ENCODE results near the gene ATP2C2.

ATP2C2 gene

DNA sequence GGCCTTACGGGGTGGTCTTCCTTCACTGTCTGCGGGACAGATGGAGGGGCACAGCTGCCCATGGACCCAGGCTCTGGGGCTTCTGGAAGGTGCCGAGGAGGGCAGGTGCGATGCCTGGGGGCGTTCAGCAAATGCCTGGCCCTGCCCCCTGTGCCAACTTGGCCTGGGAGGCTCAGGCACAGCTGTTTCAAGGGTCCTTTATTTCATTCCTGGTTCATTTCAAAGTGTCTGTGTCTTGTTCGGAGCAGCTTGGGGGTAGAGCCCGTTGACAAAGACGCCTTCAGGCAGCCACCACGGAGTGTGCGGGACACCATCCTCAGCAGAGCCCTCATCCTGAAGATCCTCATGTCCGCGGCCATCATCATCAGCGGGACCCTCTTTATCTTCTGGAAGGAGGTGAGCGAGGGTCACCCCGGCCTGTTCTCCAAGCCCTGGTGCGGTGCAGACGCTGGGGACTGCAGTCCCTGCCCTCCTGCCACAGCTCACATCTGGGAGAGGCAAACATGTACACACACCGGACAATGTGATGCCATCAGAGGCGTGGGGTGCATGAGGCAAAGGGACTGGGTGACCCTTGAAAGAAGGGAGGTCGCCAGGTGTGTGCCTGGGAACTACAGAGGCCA, 92.2 kb downstream of the ATP2C2 start:
- ChIA-PET CTCF (no interaction called here), POLR2A (no interaction called here)
- TF ChIP-seq FOXA1 (IDR thresholded peaks at IDR 0.05) (no peak), BHLHE40 (IDR thresholded peaks at IDR 0.05; ENCODE audit: borderline replicate concordance) (no peak), LEF1 (IDR thresholded peaks at IDR 0.05; ENCODE audit: borderline replicate concordance) (no peak), CTBP1 (IDR thresholded peaks at IDR 0.05; ENCODE audit: borderline replicate concordance) (no peak), L3MBTL2 (conservative IDR thresholded peaks at IDR 0.05) (no peak), FOXM1 (IDR thresholded peaks at IDR 0.05; ENCODE audit: borderline replicate concordance) (no peak), ARNT (IDR thresholded peaks at IDR 0.05) (no peak)
- DNase-seq (ENCODE audit: extremely low spot score), result no peak

GRCh38 chr16:84461029-84461412, 92.7 kb downstream of the ATP2C2 start:
- DNase-seq (ENCODE audit: extremely low spot score), result no peak
- ChIA-PET POLR2A (no interaction called here), CTCF (interaction anchor here (0.6 kb wide), 1 partner anchor 14 kb away, joined by 3 read pairs; no protein-coding TSS in a partner anchor)
- TF ChIP-seq BHLHE40 (IDR thresholded peaks at IDR 0.05; ENCODE audit: borderline replicate concordance), result no peak
- TF ChIP-seq L3MBTL2 (conservative IDR thresholded peaks at IDR 0.05), result no peak
- no peak for TF ChIP-seq HDGF (IDR thresholded peaks at IDR 0.05; ENCODE audit: borderline replicate concordance)
- TF ChIP-seq FOXK2 (IDR thresholded peaks at IDR 0.05), result no peak
- no peak for TF ChIP-seq FOXA1 (IDR thresholded peaks at IDR 0.05)
- TF ChIP-seq ARNT (IDR thresholded peaks at IDR 0.05), result no peak
- no peak for TF ChIP-seq SP1 (IDR thresholded peaks at IDR 0.05)
- TF ChIP-seq FOXM1 (IDR thresholded peaks at IDR 0.05; ENCODE audit: borderline replicate concordance), result no peak
- TF ChIP-seq NFRKB (IDR thresholded peaks at IDR 0.05), result no peak
- TF ChIP-seq TARDBP (IDR thresholded peaks at IDR 0.05), result no peak
- TF ChIP-seq, protein P1, sequence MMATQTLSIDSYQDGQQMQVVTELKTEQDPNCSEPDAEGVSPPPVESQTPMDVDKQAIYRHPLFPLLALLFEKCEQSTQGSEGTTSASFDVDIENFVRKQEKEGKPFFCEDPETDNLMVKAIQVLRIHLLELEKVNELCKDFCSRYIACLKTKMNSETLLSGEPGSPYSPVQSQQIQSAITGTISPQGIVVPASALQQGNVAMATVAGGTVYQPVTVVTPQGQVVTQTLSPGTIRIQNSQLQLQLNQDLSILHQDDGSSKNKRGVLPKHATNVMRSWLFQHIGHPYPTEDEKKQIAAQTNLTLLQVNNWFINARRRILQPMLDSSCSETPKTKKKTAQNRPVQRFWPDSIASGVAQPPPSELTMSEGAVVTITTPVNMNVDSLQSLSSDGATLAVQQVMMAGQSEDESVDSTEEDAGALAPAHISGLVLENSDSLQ (IDR thresholded peaks at IDR 0.05), result no peak
- TF ChIP-seq ZNF384 (IDR thresholded peaks at IDR 0.05), result no peak
- no peak for TF ChIP-seq SUZ12 (IDR thresholded peaks at IDR 0.05)
- TF ChIP-seq LEF1 (IDR thresholded peaks at IDR 0.05; ENCODE audit: borderline replicate concordance), result no peak
- TF ChIP-seq CTBP1 (IDR thresholded peaks at IDR 0.05; ENCODE audit: borderline replicate concordance), result no peak
- no peak for TF ChIP-seq ELF4 (IDR thresholded peaks at IDR 0.05)

- ChIA-PET CTCF (interaction anchor here (0.6 kb wide), 2 partner anchors 15 to 535 kb away, joined by 3 to 4 read pairs; no protein-coding TSS in a partner anchor), POLR2A (no interaction called here)
These were observed 93.3 kb downstream of the ATP2C2 start for GRCh38 chr16:84461413-84462295.

GRCh38 chr16:84462296-84463210, 94.2 kb downstream of the ATP2C2 start:
- POLR2A ChIA-PET, result no interaction called here
- TF ChIP-seq NFRKB (IDR thresholded peaks at IDR 0.05), result no peak
- no peak for TF ChIP-seq L3MBTL2 (conservative IDR thresholded peaks at IDR 0.05)
- TF ChIP-seq, protein P1 (IDR thresholded peaks at IDR 0.05), result no peak
- no peak for TF ChIP-seq HDGF (IDR thresholded peaks at IDR 0.05; ENCODE audit: borderline replicate concordance)
- DNase-seq (ENCODE audit: extremely low spot score), result no peak
- CTCF ChIA-PET, result interaction anchor here (0.6 kb wide), 1 partner anchor 535 kb away, joined by 4 read pairs; no protein-coding TSS in a partner anchor

More at GRCh38 chr16:84461413-84462295, 93.3 kb downstream of the ATP2C2 start:
- TF ChIP-seq FOXK2 (IDR thresholded peaks at IDR 0.05) (no peak), LEF1 (IDR thresholded peaks at IDR 0.05; ENCODE audit: borderline replicate concordance) (no peak), FOXA1 (IDR thresholded peaks at IDR 0.05) (no peak), NFRKB (IDR thresholded peaks at IDR 0.05) (no peak), TARDBP (IDR thresholded peaks at IDR 0.05) (no peak), ZNF384 (IDR thresholded peaks at IDR 0.05) (no peak)
- no peak for DNase-seq (ENCODE audit: extremely low spot score)

- DNase-seq (ENCODE audit: extremely low spot score), result no peak
- ChIA-PET CTCF (no interaction called here), POLR2A (no interaction called here)
- TF ChIP-seq FOXK2 (IDR thresholded peaks at IDR 0.05) (no peak), L3MBTL2 (conservative IDR thresholded peaks at IDR 0.05) (no peak), BHLHE40 (IDR thresholded peaks at IDR 0.05; ENCODE audit: borderline replicate concordance) (no peak), ZNF384 (IDR thresholded peaks at IDR 0.05) (no peak), NFRKB (IDR thresholded peaks at IDR 0.05) (no peak)
These were observed 94.9 kb downstream of the ATP2C2 start for GRCh38 chr16:84463221-84463620.

- CTCF ChIA-PET, result no interaction called here
- POLR2A ChIA-PET, result no interaction called here
- TF ChIP-seq ZNF384 (IDR thresholded peaks at IDR 0.05) (no peak), ARNT (IDR thresholded peaks at IDR 0.05) (no peak), FOXM1 (IDR thresholded peaks at IDR 0.05; ENCODE audit: borderline replicate concordance) (no peak), CTBP1 (IDR thresholded peaks at IDR 0.05; ENCODE audit: borderline replicate concordance) (no peak), HDGF (IDR thresholded peaks at IDR 0.05; ENCODE audit: borderline replicate concordance) (no peak), NFRKB (IDR thresholded peaks at IDR 0.05) (no peak), LEF1 (IDR thresholded peaks at IDR 0.05; ENCODE audit: borderline replicate concordance) (no peak), BHLHE40 (IDR thresholded peaks at IDR 0.05; ENCODE audit: borderline replicate concordance) (no peak), ELF4 (IDR thresholded peaks at IDR 0.05) (no peak), FOXA1 (IDR thresholded peaks at IDR 0.05) (no peak), SUZ12 (IDR thresholded peaks at IDR 0.05) (no peak)
- TF ChIP-seq, protein P1 (IDR thresholded peaks at IDR 0.05), result no peak
- no peak for DNase-seq (ENCODE audit: extremely low spot score)
These were observed 95.8 kb downstream of the ATP2C2 start for GRCh38 chr16:84464116-84464515.
